ENCODE measurements around the gene EPB41L5. TPM values are rescaled to one million over a fixed set of nuclear protein-coding genes. Genes with fewer than 3 reads are reported as not detected.

EPB41L5 gene
- total and polyA plus RNA-seq, 2 donors (not counting 3 experiments of a cell fraction or from before 2014, with no cell fraction given) = 8.4 to 13.6 TPM

DNA sequence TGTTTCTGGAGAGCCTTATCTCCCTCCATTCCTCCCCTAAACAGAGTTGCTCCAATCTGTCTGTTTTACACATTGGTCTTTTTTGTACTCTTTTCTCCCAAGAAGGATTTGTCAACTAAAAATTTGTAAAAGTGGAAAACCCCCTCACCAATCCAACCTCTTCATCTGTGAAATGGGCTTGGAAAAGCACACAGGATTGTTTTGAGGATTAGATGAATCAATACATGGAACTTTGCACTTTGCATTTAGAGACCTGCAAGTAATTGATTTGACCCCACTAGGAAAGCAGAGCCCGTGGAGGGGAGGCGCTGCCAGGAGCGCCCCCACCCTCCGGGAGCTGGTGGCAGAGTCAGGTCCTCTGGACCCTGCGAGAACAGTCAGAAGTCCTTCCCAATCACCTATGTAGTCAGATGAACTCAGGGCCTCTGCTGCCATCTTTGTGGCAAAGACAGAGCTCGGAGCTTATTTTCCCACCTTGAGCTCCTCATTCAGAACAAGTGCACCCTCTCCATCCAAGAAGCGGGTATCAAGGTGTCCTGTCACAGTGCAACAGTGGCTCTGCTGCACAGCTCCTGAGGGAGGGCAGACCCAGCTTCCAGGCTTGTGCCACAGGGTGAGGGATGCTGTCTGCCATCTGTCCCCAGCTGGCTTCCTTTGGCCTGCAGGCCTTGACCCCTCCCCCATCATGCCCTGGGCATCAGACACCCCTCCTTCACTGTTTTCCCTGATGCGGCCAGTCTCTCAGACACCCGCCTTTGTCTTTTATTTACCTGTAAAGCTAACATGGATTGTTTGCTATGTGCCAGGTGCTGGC is 212.1 kb downstream of the EPB41L5 start:
- BruUV-seq (replicated peaks) = no TSS peak
- CTCF ChIA-PET = interaction anchor here (0.6 to 3.1 kb wide), 4 partner anchors 15 to 546 kb away, joined by 3 to 18 read pairs (median 4); partner anchors contain the start of gene TMEM177

More for the DNA sequence above, 212.1 kb downstream of the EPB41L5 start:
- Histone ChIP-seq H3K27me3 (ENCODE audit: control insufficient read depth in 2 of 2, insufficient read depth in 2 of 2, low read length in 2 of 2) (peaks cover 0 to 3% of the 10 kb centered on the region in 2 experiments), H3K27ac (ENCODE audit: insufficient read depth, low read depth, low read length) (no peak overlapping the region), H3K9me3 (replicated peaks; ENCODE audit: control insufficient read depth, insufficient read depth, low read length) (no peaks in the 10 kb centered on the region), H3K4me3 (replicated peaks in 1 of 3; ENCODE audit: insufficient read depth in 1 of 3, low read depth in 1 of 3, low read length in 3 of 3) (no peak overlapping the region), H2AFZ (ENCODE audit: low read depth, low read length) (no peak overlapping the region), H3K4me1 (ENCODE audit: control insufficient read depth, extremely low read depth, insufficient read depth, low read length) (peaks cover 17% of the 10 kb centered on the region), H3K9me1 (replicated peaks; ENCODE audit: control insufficient read depth, extremely low read depth, insufficient read depth, low read length) (no peaks in the 10 kb centered on the region), H4K20me1 (replicated peaks; ENCODE audit: control insufficient read depth, extremely low read depth, insufficient read depth, low read length) (no peaks in the 10 kb centered on the region), H3K36me3 (ENCODE audit: control insufficient read depth in 2 of 2, extremely low read depth in 1 of 2, insufficient read depth in 2 of 2, low read length in 2 of 2) (no peaks in the 10 kb centered on the region), H3K9ac (replicated peaks; ENCODE audit: extremely low read depth, insufficient read depth, low read length) (no peak overlapping the region), H3K79me2 (ENCODE audit: control insufficient read depth, insufficient read depth, low read length) (peaks cover 11% of the 10 kb centered on the region), H3K4me2 (ENCODE audit: insufficient read depth, low read length) (no peak overlapping the region)
- FAIRE-seq (no peak), DNase-seq (ENCODE audit: low read depth, low spot score) (no peak)
- dilution Hi-C loops (cut with MboI; ENCODE audit: extremely low pct_ligation_motif_present, low sequenced_read_pairs) = no loop called here
- TF ChIP-seq EZH2 (IDR thresholded peaks at IDR 0.05; ENCODE audit: borderline replicate concordance, low read depth, low read length, severe bottlenecking) = no peak
- TF ChIP-seq MAX (IDR thresholded peaks at IDR 0.05; ENCODE audit: insufficient read depth, insufficient read length) = no peak
- no peak for TF ChIP-seq POLR2A (IDR thresholded peaks at IDR 0.05; ENCODE audit: low read depth, low read length)
- TF ChIP-seq, protein P1, sequence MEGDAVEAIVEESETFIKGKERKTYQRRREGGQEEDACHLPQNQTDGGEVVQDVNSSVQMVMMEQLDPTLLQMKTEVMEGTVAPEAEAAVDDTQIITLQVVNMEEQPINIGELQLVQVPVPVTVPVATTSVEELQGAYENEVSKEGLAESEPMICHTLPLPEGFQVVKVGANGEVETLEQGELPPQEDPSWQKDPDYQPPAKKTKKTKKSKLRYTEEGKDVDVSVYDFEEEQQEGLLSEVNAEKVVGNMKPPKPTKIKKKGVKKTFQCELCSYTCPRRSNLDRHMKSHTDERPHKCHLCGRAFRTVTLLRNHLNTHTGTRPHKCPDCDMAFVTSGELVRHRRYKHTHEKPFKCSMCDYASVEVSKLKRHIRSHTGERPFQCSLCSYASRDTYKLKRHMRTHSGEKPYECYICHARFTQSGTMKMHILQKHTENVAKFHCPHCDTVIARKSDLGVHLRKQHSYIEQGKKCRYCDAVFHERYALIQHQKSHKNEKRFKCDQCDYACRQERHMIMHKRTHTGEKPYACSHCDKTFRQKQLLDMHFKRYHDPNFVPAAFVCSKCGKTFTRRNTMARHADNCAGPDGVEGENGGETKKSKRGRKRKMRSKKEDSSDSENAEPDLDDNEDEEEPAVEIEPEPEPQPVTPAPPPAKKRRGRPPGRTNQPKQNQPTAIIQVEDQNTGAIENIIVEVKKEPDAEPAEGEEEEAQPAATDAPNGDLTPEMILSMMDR (IDR thresholded peaks at IDR 0.05; ENCODE audit: extremely low read depth in 1 of 2, insufficient read depth in 1 of 2, low read depth in 1 of 2, low read length in 2 of 2) = no peak
- no peak for TF ChIP-seq FOS (IDR thresholded peaks at IDR 0.05; ENCODE audit: borderline replicate concordance, insufficient read depth, low read length)
- no peak for TF ChIP-seq GATA2 (IDR thresholded peaks at IDR 0.05; ENCODE audit: insufficient read depth, insufficient read length, low read depth, low read length)
- TF ChIP-seq POLR2AphosphoS5 (IDR thresholded peaks at IDR 0.05; ENCODE audit: insufficient read depth, low read depth, low read length) = no peak
- no peak for TF ChIP-seq MYC (IDR thresholded peaks at IDR 0.05; ENCODE audit: low read depth, low read length)
- TF ChIP-seq JUN (IDR thresholded peaks at IDR 0.05; ENCODE audit: borderline replicate concordance, insufficient read depth, insufficient read length, low read depth) = no peak
- POLR2A ChIA-PET = no interaction called here
- intact Hi-C loops (cut with micrococcal nuclease) = loop anchor here (5.0 kb wide), 2 partner anchors 42 to 67 kb away; no protein-coding TSS in a partner anchor
